ENCODE data around the gene OXSR1. TPM values are rescaled to one million over a fixed set of nuclear protein-coding genes. Genes with fewer than 3 reads are reported as not detected.
"Not testable (repeated sequence)": the region's sequence is repeated elsewhere in the genome, so short reads cannot be mapped to it uniquely, and the experiment has no call there.

The OXSR1 gene
- total RNA-seq, 1 donor from 2014 or later: 66.0 TPM

DNA sequence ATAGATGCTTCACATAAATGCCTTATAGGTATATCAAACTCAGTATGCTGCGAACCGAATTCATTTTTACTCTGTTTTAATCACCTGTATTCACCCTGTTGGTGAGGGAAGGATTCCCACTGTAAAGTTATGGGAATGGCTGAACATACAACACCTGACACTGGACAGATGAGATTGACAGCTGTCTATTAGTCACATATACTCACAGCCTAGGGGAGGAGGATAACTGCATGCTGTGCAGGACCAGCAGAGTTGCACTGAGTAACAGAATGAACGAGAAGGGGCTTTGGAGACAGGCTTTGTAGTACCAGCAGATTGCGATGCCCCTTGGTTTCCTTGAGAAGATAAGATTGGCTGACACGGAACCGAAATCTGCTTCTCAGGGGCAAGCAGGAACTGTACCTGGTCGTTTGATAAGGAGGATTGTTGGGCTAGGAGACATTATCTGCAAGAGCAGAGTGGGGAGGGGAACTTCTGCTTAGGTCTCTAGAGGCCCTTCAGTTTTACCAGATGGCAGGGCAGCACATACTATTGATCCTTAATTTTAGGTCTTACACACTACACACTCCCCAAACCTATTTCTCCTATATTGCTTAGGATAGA, 56.8 kb downstream of the OXSR1 start:
- DNase-seq (ENCODE audit: low read depth): no peak

GRCh38 chr3:38224357-38224756, 59.0 kb downstream of the OXSR1 start:
- DNase-seq (ENCODE audit: low read depth): no peak

DNA sequence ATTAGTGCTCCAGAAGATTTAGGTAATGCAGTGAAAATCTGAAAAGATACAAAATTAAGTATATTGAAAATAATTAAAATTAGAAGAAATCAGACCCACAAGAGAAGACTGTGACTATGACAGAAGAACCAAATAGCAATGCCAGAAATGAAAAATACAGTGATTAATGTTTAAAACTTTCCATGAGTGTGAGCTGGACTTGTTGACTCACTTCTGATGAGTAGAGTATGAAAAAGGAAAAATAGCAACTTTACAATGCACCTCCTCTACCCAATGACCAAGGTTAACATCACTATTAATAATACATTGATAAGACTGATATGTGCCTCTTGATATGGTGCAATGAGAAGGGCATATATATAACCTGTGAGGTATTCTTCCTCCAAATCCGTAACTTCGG, 60.9 kb downstream of the OXSR1 start:
- DNase-seq (ENCODE audit: low read depth): no peak

DNA sequence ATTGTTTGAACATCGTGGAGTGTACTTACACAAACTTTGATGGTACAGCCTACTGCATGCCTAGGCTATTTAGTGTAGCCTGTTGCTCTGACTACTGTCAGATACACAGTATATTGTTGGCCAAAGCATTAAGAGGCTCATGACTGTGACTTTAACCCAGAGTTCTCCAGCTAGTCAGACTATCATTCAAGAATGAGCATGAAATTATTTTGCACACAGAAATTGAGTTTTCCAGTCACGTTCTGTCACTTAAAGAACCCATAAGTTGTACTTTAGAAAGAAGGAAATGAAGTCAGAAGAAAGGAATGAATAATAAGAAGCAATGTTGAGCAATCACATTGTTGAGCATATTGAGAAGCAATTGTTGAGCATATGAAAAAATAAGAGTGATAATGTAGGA, 62.7 kb downstream of the OXSR1 start:
- DNase-seq (ENCODE audit: low read depth): peak; percentile 70

- no peak for DNase-seq (ENCODE audit: low read depth)
Measured at GRCh38 chr3:38229036-38229435, 63.7 kb downstream of the OXSR1 start.

GRCh38 chr3:38232701-38233100, 67.4 kb downstream of the OXSR1 start:
- no peak for DNase-seq (ENCODE audit: low read depth)

GRCh38 chr3:38235466-38235865, 70.1 kb downstream of the OXSR1 start:
- peak; percentile 13 for DNase-seq (ENCODE audit: low read depth)

GRCh38 chr3:38238416-38239008, 73.2 kb downstream of the OXSR1 start:
- no peak for DNase-seq (ENCODE audit: low read depth)

GRCh38 chr3:38242812-38243211, 77.5 kb downstream of the OXSR1 start:
- DNase-seq (ENCODE audit: low read depth): not testable (repeated sequence)

- DNase-seq (ENCODE audit: low read depth): no peak
Measured at GRCh38 chr3:38245930-38246329, 80.6 kb downstream of the OXSR1 start.

- peak; percentile 94 for DNase-seq (ENCODE audit: low read depth)
Measured at GRCh38 chr3:38247366-38248035, 82.2 kb downstream of the OXSR1 start.

DNA sequence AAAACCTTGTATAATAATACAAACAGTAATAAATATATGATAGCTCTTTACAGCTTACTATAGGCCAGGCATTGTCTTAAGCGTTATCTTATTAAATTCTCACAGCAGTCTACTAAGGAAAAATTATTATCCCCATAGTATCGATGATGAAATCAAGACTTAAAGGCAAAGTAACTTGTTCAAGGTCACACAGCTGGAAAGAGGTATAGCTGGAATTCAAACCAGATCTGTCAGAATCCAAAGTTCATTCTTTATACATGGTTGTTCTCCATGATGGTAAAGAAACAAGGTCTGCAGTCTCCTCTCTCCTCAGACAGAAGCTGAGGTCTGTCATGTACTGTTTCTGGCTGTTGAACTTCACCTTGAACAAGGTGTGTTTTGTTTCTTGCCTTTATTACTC, 84.9 kb downstream of the OXSR1 start:
- no peak for DNase-seq (ENCODE audit: low read depth)

DNA sequence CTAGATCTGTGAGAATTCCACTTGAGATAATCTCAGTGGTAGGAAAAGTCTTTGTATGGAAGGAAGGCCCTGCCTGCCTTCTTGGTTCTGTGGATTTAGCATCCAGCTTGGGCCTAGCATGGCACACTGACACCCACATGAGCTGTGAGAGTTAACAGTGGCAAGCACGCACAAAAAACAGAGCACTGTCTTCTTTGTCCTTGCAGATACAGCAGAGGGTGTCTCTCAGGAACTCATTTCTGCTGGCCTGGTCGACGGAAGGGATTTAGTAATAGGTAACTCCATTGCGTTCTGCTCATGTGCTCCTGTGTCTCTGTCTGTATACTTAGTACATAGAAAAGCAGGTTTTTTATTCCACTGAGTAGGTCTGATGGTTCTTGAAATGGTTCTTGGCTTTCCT, 85.9 kb downstream of the OXSR1 start:
- no peak for DNase-seq (ENCODE audit: low read depth)

- no peak for DNase-seq (ENCODE audit: low read depth)
Measured at GRCh38 chr3:38253704-38254103, 88.4 kb downstream of the OXSR1 start.

- DNase-seq (ENCODE audit: low read depth): no peak
Measured at GRCh38 chr3:38254872-38255271, 89.5 kb downstream of the OXSR1 start.

GRCh38 chr3:38255627-38256026, 90.3 kb downstream of the OXSR1 start:
- DNase-seq (ENCODE audit: low read depth): no peak

DNA sequence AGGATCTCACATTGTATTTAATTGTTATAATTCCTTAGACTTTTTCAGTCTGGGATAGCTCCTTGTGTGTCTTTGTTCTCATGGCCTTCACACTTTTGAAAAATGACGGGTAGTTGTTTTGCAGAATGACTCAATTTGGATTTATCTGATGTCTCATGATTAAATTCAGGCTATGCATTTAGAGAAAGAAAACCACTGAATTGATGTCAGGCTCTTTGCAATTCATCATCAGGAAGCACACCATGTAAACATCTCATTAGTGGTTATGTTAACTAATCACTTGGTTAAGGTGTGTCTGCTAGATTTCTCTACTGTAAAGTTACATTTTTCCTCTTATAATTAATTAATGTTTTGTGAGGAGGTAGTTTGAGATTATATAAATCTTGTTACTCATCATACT, 92.2 kb downstream of the OXSR1 start:
- peak; percentile 22 for DNase-seq (ENCODE audit: low read depth)

- DNase-seq (ENCODE audit: low read depth): no peak
Measured at GRCh38 chr3:38260474-38260873, 95.1 kb downstream of the OXSR1 start.

DNA sequence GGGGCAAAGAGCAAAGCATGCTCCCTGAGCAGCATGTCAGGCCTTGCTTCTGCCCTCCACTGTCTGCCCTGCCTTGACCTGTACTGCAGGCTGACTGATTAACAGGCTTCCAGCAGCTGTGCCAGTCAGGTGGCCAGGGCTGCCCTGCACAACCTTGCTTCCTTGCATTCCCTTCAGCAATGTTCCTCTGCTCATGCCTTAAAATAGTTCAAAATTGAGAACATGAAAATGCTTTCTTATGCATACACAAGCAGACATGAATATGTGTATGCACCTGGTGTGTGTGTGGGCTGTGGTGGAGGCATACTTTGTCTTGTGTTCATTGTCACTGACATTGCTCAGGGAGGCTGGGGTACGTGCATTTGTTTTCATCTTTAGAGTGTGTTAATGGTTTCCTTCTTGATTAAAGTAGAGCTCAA, 99.0 kb downstream of the OXSR1 start:
- DNase-seq (ENCODE audit: low read depth): peak; percentile 38

- DNase-seq (ENCODE audit: low read depth): no peak
Measured at GRCh38 chr3:38264779-38265178, 99.4 kb downstream of the OXSR1 start.

GRCh38 chr3:38265604-38266307, 100.4 kb downstream of the OXSR1 start, which contains the start of gene SLC22A13:
SLC22A13 (plus strand) TSS chr3:38265812; CDS start chr3:38265861, 49 bp downstream.
- DNase-seq (ENCODE audit: low read depth): no peak

DNA sequence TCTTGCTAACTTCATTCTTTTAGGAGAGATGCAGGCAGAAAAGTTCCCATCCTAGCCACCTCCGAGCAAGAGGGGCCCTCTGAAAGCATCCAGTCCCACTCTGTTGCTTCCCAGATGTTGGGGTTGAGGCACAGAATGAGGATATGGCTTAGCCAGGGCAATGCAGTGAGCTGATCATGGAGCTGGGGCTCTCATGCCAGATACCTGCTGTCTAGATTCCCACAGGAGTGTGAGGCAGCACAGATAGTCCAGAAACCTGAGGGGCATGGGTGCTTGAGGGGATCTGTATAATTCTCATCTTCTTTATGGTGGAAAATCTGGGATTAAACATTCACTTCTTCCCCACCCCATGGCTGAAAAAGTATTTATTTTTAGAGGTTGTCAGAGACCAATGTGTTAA, 101.5 kb downstream of the OXSR1 start:
- DNase-seq (ENCODE audit: low read depth): no peak

GRCh38 chr3:38267662-38268061, 102.3 kb downstream of the OXSR1 start:
- no peak for DNase-seq (ENCODE audit: low read depth)

All from renal cortical epithelial cell (primary cell).